T-helper 9 cell (primary cell): ENCODE measurements around the gene RRP7A.
"Not testable (repeated sequence)": the region's sequence is repeated elsewhere in the genome, so short reads cannot be mapped to it uniquely, and the experiment has no call there.

Experiments
- DNase-seq: peaks from one replicate; pipeline ENCODE4 v3.0.0-alpha.2; 2020

The RRP7A gene

DNA sequence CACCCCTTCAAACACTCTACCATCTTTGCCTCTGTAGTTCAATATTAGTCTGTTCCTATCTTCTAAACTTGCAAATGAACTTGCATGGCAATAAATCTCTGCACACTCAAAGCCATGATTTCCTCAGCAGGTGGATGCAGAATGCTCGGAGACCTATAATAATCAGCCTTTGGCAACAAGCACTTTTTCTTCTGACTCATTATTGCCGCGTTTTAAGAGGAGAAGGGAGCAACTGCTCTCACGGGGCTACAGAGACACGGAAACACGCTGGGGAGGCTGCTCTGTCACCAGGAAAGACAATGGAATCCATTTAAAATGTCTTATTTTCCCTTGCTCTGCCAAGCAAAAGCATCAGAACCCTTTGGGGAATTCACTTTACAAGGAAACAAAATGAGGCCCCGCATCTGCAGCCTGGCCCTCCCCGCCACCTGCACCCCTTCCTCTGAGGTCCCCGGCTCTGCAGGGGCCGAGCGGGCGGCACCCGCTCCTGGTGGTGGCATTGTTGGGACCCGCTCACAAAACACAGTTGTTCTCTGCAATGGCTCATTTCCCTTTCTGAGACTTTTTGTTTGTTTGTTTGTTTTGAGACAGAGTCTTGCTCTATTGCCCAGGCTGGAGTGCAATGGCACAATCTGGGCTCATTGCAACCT is 15.6 kb upstream of the RRP7A start:
- DNase-seq: not testable (repeated sequence)

DNA sequence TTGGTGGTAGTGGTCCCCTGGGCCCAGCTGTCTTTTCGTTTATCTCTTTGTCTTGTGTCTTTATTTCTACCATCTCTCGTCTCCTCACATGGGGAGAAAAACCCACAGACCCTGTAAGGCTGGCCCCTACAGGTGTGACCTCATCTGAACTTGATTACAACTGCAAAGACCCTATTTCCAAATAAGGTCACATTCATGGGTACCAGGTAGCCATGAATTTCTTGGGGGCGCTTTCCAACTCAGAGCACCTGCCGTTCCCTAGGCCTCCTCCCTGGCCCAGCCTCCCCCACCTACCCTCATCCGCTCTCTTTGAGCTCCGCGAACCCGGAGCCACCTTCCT is 14.0 kb upstream of the RRP7A start:
- DNase-seq: no peak

DNA sequence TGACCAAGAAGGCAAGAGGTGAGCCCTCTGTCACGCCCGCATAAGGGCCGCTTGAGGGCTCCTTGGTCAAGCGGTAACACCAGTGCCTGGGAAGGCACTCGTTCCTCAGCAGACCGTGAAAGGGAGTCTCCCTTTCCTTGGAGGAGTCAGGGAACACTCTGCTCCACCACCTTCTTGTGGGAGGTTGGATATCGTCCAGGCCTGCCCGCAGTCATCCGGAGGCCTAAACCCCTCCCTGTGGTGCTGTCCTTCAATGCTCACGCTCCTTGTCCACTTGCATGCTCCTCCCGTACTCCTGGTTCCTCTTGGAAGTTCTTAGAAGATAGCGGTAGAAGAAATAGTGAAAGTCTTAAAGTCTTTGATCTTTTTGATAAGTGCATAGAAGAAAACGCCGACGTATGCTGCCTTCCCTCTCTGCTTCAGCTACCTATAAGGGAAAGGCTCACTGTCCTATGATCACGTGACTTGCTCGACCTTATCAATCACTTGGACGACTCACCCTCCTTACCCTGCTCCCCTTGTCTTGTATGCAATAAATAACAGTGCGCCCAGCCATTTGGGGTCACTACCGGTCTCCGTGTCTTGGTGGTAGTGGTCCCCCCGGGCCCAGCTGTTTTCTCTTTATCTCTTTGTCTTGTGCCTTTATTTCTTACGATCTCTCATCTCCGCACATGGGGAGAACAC is 11.9 kb upstream of the RRP7A start:
- DNase-seq: not testable (repeated sequence)

DNA sequence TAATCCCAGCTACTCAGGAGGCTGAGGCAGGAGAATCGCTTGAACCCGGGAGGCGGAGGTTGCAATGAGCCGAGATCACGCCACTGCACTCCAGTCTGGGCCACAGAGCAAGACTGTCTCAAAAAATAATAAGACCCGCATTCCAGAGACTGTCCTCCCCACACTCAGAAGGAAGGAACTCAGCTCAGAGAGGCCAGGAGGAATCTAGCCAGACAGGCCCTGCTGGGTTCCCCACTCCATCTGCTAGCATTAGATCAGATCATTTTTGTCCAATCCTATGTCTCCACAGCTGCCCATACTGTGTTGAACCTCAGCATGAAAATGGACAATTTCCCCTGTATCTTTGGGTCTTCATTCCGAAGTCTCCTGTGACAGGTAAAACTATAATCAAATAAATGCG is 9.8 kb upstream of the RRP7A start:
- DNase-seq: not testable (repeated sequence)

DNA sequence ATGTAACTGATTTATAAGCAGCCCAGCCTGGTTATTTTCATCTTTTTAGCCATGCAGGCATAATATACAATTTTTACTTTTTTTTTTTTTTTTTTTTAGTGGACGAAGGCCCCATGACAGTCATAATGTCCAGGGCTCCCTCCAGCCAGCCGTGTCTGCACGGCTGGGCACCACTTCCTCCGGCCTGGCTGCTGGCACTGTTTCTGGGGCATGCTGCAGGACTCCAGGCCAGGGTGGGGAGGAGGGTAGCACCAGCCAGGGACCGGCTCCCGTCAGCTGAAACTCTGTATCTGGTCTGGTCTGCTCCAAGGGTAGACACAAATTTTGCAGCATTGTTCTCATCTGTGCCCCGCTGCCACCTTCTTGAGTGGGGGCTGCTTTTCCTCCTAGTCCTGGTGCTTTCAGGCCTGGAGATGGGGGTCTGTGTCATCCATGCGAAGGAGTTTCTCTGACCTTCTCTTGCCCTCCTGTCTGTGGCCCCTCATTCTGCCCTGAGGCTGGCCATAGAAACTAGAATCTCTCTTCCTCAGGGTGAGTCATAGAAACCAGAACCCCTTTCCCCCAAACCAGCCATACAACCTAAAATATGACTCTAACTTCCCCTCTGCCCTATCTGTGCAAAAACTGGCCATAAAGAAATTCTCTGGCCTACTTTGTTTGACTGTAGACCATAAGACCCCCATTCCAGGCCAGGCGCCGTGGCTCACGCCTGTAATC is 9.2 kb upstream of the RRP7A start:
- DNase-seq: no peak

DNA sequence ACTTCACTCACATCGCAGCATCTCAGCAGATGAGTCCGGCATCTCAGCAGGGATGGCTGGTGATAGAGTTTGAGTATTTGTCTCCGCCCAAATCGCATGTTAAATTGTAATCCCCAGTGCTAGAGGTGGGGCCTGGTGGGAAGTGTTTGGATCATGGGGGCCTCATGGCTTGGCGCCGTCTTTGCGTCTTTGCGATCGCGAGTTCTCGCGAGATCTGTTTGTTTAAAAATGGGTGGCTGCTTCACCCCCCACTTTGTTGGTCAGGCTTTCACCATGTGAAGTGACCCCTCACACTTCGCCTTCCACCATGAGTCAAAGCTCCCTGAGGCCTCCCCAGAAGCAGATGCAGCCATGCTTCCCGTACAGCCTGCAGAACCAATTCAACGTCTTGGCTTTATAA is 3.0 kb upstream of the RRP7A start:
- DNase-seq: no peak

DNA sequence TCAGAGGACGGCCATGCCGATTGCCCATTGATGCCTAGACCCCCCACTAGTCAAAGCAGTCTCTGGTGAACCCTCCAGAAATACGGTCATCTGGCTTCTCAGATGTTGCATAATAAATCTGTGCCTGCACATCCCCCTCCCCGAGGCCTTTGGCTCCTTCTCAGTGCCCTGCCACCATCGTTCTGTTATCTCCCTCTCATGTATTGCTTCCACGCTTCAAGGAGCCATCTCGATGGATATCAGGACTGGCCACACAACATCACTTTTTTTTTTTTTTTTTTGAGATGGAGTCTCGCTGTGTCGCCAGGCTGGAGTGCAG is 1.6 kb upstream of the RRP7A start:
- DNase-seq: no peak

DNA sequence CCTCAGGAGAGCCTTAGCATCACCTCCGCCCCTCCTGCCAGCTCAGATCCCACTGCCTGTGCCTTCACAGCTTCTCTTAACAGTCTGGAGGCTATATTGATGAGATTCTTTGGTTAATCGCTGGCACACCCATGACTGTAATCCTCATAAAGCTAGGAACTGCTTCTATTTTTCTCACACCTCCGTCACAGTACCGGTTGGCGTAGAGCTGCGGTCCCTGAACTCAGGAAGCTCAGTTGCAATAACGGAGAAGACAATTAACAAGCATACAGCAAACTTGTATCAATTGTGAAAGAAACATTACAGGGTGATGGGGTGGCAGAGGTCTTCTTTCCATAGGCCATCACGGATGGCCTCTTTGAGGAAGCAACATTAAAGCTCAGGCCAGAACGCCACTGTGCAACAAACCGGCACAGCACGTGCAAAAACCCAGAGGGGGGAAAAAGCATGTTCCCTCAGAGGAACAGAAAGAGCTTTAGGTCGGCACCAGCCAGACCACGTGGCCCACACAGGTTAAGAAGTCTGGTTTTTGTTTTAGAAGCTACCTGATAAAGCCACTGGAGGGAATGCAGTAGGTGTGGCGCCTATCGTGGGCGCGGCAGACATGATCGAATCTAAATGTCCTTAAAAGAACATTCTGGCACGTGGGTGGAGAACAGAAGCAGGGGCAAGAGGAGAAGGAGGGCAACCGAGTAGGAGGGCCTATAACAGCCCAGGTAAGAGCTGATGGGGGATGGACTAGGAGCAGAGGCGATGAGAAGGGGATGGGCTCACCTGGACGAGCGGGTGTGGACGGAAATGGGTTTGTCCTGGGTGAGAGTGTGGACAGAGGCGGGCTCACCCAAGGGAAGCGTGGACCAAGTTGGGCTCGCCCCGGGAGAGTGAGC is 715 bp downstream of the RRP7A start:
- DNase-seq: not testable (repeated sequence)

DNA sequence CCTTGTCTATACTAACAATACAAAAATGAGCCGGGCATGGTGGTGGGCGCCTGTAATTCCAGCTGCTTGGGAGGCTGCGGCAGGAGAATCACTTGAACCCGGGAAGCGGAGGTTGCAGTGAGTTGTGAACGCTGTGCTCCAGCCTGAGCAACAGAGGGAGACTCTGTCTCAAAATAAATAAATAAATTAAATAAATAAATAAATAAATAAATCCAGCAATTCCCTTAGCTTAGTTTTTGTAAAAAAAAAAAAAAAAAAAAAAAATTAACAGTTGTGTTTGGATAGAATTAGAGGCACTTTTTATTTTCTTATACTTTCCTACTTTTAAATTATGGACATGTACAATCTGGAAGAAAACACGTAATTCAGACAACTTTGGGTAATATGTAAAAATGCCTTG is 2.5 kb downstream of the RRP7A start:
- DNase-seq: not testable (repeated sequence)

DNA sequence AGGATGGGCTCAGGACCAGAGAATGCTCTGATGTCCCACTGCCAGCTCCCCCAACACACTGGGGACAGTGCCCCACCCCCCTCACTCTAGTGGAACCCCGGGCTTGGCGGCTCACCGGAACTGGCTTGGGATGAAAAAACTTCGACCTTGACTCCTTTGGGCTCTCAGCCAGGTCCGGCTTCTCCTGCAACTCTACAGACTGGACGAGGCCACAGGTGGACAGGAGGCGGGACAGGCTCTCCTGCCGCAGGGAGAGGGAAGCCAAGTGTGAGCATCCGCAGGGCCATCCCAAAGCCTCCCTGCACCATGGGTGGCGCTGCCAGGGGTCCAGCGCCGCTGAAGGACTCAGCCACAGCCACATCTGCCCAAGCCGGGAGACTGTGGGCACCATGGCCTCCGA is 3.7 kb downstream of the RRP7A start:
- DNase-seq: no peak

DNA sequence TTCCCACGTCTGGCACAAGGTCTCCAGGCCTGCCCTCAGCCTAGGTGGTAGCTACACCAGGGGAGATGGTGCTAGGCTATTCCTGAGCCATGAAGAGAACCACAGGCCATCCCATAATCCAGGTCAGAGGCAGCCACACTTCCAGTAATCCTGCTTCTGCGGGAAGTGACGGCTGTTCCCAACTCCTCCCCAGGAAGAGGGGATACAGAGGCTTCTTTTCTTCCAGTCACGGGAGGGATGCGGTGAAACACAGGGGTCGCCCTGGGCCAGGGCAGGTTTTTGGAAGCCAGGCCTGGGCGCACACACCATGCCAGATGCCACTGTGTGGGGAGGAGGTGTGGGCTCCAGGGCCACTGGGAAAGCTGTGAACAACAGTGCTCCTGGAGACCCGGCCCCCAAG is 4.3 kb downstream of the RRP7A start:
- DNase-seq: not testable (repeated sequence)

DNA sequence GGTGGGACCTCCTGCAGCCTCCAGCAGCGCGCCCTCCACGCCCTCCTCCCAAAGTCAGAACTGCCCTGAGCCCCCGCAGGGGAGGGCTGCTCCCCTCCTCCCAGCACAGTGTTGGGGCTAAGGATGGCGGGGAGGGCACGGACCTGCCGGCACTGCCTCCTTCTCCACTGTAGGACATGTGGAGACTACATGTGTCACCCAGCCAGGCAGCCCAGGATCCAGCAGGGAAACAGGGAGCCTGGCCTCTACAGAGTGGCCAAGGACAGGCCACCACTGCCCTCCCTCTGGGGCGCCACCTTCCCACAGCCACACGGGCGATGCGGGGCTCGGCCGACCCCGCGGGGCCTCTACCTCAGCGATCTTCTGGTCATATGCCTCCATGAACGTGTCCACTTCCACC is 5.3 kb downstream of the RRP7A start:
- DNase-seq: not testable (repeated sequence)

DNA sequence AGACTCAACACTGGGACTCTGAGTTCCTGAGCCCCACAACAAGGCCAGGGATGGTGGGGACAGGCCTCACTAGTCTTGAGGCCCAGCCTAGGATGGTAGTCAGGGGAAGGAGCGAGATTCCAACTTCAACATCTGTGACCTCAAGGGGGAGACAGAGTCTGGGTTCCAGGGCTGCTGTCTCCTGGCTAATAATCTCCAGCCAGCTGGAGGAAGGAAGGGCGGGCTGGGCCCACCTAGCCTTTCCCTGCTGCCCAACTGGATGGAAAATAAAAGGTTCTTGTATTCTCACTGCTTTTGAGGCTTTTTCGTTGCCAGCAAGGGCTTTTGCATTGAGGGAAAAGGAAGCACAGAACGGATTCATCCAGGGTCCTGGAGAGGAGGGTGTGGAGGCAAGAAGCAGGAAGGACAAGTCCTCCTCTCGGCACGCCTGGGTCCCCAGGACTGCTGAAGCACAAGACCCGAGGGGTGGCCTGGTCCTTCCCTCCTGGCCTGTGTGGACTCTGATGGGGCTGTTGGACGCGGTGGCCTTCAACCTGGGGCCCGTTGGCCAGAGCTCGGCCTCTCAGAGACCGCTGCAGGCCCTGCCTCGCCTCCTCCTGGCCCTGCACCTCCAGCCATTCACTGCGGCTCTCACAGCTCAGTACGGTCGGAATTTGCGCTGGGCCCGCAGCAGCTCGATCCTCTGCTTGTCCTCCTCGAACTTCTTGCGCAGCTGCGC is 7.2 kb downstream of the RRP7A start:
- not testable (repeated sequence) for DNase-seq

DNA sequence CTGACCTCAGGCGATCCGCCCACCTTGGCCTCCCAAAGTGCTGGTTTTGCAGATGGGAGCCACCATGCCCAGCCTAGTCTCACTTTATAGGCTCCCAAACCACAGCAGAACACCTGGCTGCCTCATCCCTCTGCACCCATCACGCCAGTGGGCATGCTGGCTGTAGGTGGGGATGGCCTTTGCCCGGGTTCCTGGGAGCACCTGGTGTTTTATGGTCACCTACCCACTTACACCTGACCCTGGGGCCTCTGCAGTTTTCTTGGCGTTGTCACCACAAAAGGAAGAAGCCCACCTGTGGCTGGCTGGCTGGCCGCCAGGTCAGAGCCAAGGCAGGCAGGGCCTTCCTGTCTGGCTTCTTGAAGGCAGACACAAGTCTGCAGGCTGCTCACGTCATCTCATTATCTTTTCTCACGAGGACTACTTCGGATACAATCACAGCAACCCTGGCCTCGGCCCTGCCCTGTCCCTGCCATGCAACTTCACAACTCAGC is 8.2 kb downstream of the RRP7A start:
- DNase-seq: no peak

DNA sequence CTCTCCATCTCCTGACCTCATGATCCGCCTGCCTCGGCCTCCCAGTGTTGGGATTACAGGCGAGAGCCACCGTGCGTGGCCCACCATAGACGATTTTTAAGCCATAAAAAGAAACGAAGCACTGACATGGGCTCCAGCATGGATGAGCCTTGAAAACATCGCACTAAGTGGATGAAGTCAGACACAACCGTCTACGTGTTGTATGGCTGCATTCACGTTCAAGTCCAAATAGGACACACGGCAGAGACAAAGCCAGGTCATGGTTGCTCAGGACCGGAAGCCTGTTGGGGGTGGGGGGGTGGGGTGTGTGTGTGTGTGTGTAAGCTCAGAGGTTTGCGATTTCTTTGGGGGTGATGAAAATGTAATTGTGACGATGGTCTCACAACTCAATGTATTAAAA is 10.0 kb downstream of the RRP7A start:
- no peak for DNase-seq

DNA sequence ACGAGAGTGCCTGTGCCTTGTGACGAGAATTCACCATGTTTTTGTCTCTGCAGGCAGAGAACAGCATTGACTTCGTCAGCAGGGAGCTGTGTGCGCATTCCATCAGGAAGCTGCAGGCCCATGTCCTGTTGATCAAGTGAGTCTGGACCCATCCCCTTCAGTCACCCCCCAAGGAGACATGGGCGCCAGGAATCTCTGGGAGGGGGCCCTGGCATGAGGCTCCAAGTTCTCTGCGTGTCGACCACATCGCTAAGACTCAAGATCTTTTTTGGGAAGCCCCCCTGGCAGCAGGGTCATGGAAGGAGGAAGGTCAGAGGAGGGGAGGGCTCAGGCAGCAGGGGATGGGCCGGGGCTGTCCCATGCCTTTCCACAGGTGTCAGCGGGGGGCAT is 10.6 kb downstream of the RRP7A start:
- DNase-seq: not testable (repeated sequence)

DNA sequence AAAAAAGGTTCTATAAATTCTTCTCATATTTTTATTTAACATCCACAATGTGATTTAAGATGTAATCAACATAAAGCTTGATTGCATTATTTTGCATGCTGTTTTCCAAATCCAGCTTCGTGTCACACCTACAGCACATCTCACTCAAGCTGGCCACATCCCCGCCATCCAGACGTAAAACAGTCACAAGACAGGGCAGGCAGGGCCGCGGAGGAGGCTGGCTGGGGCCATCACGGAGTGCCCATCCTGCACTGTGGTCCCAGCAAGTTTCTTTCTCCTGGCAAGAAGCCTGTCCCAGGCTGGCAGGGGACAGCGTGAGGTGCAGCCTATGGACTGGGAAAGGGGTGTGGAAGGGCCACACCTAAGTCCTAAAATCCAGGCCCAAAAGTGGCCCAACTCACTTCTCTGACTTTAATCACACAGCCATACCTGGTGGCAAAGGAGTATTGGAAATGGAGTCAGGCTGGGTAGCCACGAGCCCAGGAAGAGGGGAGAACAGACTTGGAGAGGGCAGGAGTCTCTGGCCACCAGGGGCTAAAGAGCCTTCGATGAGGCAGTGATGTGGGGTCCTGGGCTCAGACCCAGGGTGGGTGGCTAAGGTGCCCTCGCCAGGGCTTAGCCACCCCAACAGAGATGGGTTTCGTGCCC is 11.1 kb downstream of the RRP7A start:
- not testable (repeated sequence) for DNase-seq

DNA sequence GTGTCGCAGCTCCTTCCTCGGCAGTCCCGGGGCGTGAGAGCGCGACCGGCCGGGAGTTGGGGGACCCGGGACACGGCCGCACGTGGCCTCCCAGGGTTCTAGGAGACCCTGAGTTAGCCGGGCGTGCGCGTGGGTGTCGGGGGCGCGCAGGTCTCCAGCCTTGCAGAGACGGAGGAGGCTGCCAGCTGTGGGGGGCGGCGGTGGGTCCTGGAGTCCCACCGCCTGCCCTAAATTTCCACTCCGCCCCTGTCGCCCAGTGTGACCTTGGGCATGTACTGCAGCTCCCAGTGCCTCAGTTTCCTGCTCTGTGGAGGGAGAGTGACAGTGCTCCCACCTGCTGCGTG is 18.8 kb downstream of the RRP7A start:
- no peak for DNase-seq

DNA sequence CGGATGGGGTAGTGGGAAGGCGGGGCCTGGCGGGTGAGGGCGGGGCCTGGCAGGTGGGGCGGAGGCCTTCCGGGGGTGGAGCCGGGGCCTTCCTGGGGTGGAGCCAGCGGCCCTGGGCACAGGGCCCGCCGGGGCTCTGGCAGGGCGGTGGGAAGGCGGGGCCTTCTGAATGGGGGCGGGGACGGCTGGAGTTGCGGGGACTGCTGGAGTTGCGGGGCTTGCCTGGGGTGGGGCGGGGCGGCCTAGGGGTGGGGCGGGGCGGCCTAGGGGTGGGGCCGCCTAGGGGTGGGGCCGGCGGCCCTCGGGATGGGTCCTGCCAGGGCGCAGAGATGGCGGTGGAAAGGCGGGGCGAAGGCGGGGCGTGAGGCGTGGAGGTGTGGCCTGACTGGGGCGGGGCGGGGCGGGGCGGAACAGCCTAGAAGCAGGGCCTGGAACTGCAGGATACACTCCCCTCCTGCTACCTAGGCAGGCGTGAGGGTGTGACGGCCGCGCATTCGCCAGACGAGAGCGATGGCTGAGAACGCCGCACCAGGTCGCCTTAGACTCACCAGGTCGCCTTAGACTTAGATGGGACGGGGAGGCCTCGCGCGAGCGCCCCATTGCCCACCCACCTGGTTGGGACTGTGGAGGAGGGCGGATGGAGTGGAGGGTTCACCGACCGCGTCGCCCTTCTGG is 19.3 kb downstream of the RRP7A start:
- peak; percentile 78 for DNase-seq

DNA sequence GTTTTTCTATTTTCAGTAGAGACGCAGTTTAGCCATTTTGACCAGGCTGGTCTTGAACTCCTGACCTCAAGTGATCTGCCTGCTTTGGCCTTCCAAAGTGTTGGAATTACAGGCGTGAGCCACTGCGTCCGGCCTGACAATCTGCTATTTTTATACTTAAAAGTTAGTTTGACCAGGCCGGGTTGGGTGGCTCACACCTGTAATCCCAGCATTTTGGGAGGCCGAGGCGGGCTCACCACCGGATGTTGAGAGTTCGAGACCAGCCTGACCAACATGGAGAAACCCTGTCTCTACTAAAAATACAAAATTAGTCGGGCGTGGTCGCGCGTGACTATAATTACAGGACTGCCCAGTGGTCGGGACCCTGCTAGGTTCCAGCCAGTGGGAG is 19.8 kb downstream of the RRP7A start:
- not testable (repeated sequence) for DNase-seq

DNA sequence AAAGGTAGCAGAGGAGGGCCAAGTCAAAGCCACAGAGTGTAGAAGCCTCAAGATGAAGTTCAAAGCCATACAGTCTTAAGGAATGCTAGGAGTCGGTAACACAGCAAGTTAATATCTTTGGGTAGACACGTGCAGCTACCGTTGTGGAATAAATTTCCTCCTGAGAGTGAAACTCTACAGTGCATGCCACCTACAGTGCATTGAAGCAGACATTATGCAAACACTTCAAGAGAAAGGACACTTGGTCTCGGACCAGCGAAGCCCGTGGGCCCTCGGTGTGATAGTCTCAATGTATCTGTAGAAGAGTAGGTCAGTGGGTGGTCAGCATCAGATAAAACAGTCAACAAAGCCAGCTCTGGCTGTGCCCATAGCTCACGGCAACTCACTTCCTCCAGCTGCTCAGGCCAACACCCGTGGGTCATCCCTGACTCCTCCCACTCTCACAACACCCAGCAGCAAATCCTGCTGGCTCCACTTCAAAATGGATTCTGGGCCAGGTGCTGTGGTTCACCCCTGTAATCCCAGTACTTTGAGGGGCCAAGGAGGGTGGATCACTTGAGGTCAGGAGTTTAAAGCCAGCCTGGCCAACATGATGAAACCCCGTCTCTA is 24.0 kb downstream of the RRP7A start:
- not testable (repeated sequence) for DNase-seq
